Endodermal cell (in vitro differentiated cells): ENCODE measurements around the gene LAMA1. TPM values are rescaled to one million over a fixed set of nuclear protein-coding genes. Genes with fewer than 3 reads are reported as not detected.

Source experiments
- DNase-seq: peaks from one replicate; pipeline ENCODE4 v3.0.0-alpha.2; 2017
- H3K27ac ChIP-seq: 2 replicates; pipeline ENCODE4 v1.5.1; 2013; ENCODE audit warnings: mild to moderate bottlenecking, low read depth, low read length, moderate library complexity
- H3K27me3 ChIP-seq: 2 replicates; pipeline ENCODE4 v1.6.1; 2013; ENCODE audit warnings: mild to moderate bottlenecking, low read length, moderate library complexity; ENCODE audit not compliant: insufficient read depth, control insufficient read depth, poor library complexity, severe bottlenecking
- H3K36me3 ChIP-seq: 2 replicates; pipeline ENCODE4 v1.7.0; 2013; ENCODE audit warnings: mild to moderate bottlenecking, low read length, moderate library complexity; ENCODE audit not compliant: control insufficient read depth, insufficient read depth
- H3K4me1 ChIP-seq: one replicate; pipeline ENCODE4 v1.7.0; 2013; ENCODE audit warnings: low read length; ENCODE audit not compliant: control insufficient read depth, insufficient read depth
- H3K4me3 ChIP-seq: 2 replicates; pipeline ENCODE4 v1.5.1; 2013; ENCODE audit warnings: mild to moderate bottlenecking, low read length, moderate library complexity
- H3K9ac ChIP-seq: 2 replicates; pipeline ENCODE4 v1.6.1; 2013; ENCODE audit warnings: mild to moderate bottlenecking, low read length, moderate library complexity; ENCODE audit not compliant: poor library complexity, severe bottlenecking; ENCODE audit errors: extremely low read depth
- H3K9me3 ChIP-seq: 2 replicates; pipeline ENCODE4 v1.6.1; 2013; ENCODE audit warnings: mild to moderate bottlenecking, low read length, moderate library complexity; ENCODE audit not compliant: control insufficient read depth
- H3K27ac Mint-ChIP-seq: 2 replicates; pipeline ENCODE4 v1.8.0; 2020; ENCODE audit warnings: mixed read lengths
- H3K27me3 Mint-ChIP-seq: 2 replicates; pipeline ENCODE4 v1.8.0; 2021; ENCODE audit warnings: mild to moderate bottlenecking, mixed read lengths; ENCODE audit not compliant: insufficient read depth
- H3K36me3 Mint-ChIP-seq: 2 replicates; pipeline ENCODE4 v1.8.0; 2020; ENCODE audit warnings: low read depth, mixed read lengths
- H3K4me1 Mint-ChIP-seq: 2 replicates; pipeline ENCODE4 v1.8.0; 2020; ENCODE audit warnings: mixed read lengths
- H3K4me3 Mint-ChIP-seq: 2 replicates; pipeline ENCODE4 v1.8.0; 2020; ENCODE audit warnings: mild to moderate bottlenecking, moderate library complexity, mixed read lengths
- H3K9me3 Mint-ChIP-seq: 2 replicates; pipeline ENCODE4 v1.8.0; 2020; ENCODE audit warnings: mild to moderate bottlenecking, mixed read lengths
- WGBS, 2 experiments: methylation state at CpG; one replicate each; pipeline versions ENCODE4 v1.1.5 to v1.1.7; 2013; ENCODE audit warnings: missing lambda C conversion rate in 2 of 2, mixed read lengths in 1 of 2; ENCODE audit not compliant: insufficient coverage in 1 of 2, insufficient read length in 1 of 2; 5-methylcytosine and 5-hydroxymethylcytosine counted together
- total RNA-seq, 2 donors: library from RNA; stranded (reverse); fragmentation: NEBNext Ultra II Directional in 1 of 2; extraction: Animal tissue kit (Norgen Biotek cat#: 25700) in 1 of 2; gene quantifications; 2 replicates in 1 of 2; 3 replicates in 1 of 2; pipeline ENCODE4 v1.2.1, GENCODE V29; 2021
- TF ChIP-seq, protein P1 (sequence below): fragments of 200-600 bp; sonication (generic); conservative IDR thresholded peaks from 2 replicates; pipeline ENCODE4 v1.5.0; 2021; ENCODE audit warnings: antibody characterized with exemption, mild to moderate bottlenecking

The LAMA1 gene
- total RNA-seq, 2 donors from 2014 or later, result 198 to 316 TPM

DNA sequence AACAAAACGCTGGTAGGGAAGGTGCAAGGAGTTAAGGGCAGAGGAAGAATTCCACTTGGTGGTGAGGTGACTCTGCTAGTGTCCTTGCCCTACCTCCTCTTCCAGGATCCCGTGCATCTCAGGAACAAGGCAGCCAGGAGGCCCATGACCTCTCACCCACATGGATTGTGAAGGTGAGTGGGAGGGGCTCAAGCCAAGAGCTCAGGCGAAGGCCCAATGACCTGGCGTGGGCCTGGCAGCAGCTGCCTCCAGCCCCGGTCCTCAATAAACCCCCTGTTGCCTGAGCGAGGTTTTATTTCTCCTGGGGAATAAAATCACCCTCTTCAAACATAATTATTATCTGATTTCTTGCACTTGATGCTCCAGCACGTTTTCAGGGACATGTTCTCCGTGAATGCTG, 28.2 kb downstream of the LAMA1 start:
- H3K36me3 Mint-ChIP-seq, result peaks cover 22% of the 10 kb centered on the region
- H3K27ac Mint-ChIP-seq, result peak overlapping the region; percentile 69

DNA sequence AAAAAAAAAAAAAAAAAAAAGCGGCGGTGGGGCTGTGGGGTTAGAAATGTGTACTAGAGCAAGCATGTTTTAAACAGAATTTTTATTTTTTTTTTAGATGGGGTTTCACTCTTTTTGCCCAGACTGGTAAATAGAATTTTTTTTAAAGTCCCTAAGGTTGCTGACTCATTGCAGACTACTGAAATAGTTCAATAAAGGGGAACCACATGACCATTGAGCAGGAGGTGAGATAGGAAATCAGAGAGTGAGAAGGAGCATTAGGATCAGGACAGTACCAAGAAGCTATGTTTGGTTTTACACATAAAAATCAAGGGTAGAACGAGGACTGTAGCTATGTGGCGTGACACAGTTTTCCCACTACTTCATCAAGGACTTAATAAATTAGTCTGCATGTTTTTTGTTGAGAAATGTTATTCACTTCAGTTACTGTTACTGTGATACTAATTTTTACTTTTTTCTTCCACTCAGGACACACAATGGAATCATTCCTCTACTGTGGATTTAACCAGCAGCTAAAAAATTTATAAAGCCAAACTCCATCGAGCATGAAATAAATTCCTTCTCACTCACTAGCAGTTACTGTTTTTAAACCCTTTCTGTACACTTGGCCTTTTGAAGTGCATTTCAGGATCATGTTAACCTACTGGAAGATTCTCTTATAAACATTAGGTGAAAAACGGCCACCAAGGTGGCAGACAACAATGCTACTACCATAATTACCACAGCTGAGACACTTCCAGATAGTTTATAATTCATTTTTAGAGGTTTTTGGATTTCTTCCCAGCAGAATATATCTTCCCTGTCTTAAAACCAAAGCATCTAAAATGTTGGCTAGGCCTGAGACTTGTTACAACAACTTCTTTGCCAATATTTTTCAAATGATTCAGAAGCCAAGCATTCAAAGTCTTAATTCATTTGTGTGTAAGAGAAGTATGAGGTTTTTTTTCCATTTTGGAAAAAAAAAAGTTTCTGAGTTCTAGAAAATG, 33.2 kb downstream of the LAMA1 start:
- peaks cover 3% of the 10 kb centered on the region for H3K4me1 ChIP-seq
- H3K27ac ChIP-seq, result no peak overlapping the region
- H3K9me3 ChIP-seq, result no peaks in the 10 kb centered on the region
- Mint-ChIP-seq H3K27me3 (no peaks in the 10 kb centered on the region), H3K9me3 (no peaks in the 10 kb centered on the region), H3K4me3 (no peak overlapping the region), H3K4me1 (peaks cover 24% of the 10 kb centered on the region), H3K27ac (peak overlapping the region; percentile 9), H3K36me3 (peaks cover 27% of the 10 kb centered on the region)
- H3K36me3 ChIP-seq, result peaks cover 41% of the 10 kb centered on the region
- TF ChIP-seq, protein P1, sequence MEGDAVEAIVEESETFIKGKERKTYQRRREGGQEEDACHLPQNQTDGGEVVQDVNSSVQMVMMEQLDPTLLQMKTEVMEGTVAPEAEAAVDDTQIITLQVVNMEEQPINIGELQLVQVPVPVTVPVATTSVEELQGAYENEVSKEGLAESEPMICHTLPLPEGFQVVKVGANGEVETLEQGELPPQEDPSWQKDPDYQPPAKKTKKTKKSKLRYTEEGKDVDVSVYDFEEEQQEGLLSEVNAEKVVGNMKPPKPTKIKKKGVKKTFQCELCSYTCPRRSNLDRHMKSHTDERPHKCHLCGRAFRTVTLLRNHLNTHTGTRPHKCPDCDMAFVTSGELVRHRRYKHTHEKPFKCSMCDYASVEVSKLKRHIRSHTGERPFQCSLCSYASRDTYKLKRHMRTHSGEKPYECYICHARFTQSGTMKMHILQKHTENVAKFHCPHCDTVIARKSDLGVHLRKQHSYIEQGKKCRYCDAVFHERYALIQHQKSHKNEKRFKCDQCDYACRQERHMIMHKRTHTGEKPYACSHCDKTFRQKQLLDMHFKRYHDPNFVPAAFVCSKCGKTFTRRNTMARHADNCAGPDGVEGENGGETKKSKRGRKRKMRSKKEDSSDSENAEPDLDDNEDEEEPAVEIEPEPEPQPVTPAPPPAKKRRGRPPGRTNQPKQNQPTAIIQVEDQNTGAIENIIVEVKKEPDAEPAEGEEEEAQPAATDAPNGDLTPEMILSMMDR, result no peak
- no peak overlapping the region for H3K4me3 ChIP-seq
- DNase-seq, result no peak
- H3K9ac ChIP-seq, result no peak overlapping the region
- no peaks in the 10 kb centered on the region for H3K27me3 ChIP-seq
- WGBS, 2 experiments, result 89 to 100% methylated on average over 3 to 4 of the region's 6 CpGs

More for the DNA sequence above, 28.2 kb downstream of the LAMA1 start:
- WGBS, 2 experiments, result 91 to 100% methylated on average over 4 to 8 of the region's 8 CpGs
- Histone ChIP-seq H3K4me3 (no peak overlapping the region), H3K27me3 (no peaks in the 10 kb centered on the region), H3K9ac (no peak overlapping the region), H3K27ac (no peak overlapping the region), H3K9me3 (no peaks in the 10 kb centered on the region), H3K4me1 (peaks cover 17% of the 10 kb centered on the region), H3K36me3 (peaks cover 16% of the 10 kb centered on the region)
- TF ChIP-seq, protein P1, result no peak
- H3K4me1 Mint-ChIP-seq, result peaks cover 54% of the 10 kb centered on the region
- peak; percentile 57 for DNase-seq
- H3K27me3 Mint-ChIP-seq, result no peaks in the 10 kb centered on the region
- no peaks in the 10 kb centered on the region for H3K9me3 Mint-ChIP-seq
- no peak overlapping the region for H3K4me3 Mint-ChIP-seq

DNA sequence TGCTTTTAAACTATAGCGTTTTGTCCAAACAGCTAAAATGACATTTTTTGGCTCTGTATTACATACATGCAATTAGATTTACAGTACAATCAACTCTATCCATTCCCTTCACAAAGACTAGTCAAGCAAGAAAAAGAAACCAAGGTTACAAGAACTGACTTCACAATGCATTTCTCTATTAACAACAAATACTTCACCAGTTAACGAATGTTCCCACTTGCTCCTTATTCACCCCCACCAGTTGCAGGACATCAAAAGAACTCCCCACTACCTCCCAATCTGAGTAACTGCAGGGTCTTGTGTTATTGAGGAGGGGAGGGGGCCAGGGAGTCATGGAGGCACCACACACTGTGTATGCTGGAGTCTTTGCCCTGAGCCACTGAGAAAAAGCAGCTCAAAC, 34.9 kb downstream of the LAMA1 start:
- Histone ChIP-seq H3K4me1 (no peaks in the 10 kb centered on the region), H3K27ac (no peak overlapping the region), H3K27me3 (no peaks in the 10 kb centered on the region), H3K9ac (no peak overlapping the region), H3K36me3 (peaks cover 47% of the 10 kb centered on the region), H3K9me3 (peaks cover 6% of the 10 kb centered on the region), H3K4me3 (no peak overlapping the region)
- TF ChIP-seq, protein P1, result no peak
- Mint-ChIP-seq H3K9me3 (no peaks in the 10 kb centered on the region), H3K27ac (no peak overlapping the region), H3K4me1 (peaks cover 16% of the 10 kb centered on the region), H3K36me3 (peaks cover 35% of the 10 kb centered on the region), H3K4me3 (no peak overlapping the region), H3K27me3 (no peaks in the 10 kb centered on the region)
- WGBS, 2 experiments, result 87 to 90% methylated on average over 2 of the region's 2 CpGs
- DNase-seq, result no peak
